Retinal pigment epithelial cell (primary cell): ENCODE measurements around the gene SLC51A.

Source experiments
- DNase-seq: peaks from one replicate; pipeline ENCODE4 v3.0.0-alpha.2; 2010; ENCODE audit warnings: low read depth
- H3K4me3 ChIP-seq: 2 replicates; pipeline ENCODE4 v1.5.1; 2011; ENCODE audit warnings: mild to moderate bottlenecking, low read length, control low read depth, moderate library complexity
- TF ChIP-seq, protein P1 (sequence below): conservative IDR thresholded peaks from 2 replicates; pipeline ENCODE4 v1.5.1; 2011; ENCODE audit warnings: low read depth, low read length, control low read depth, inconsistent platforms

SLC51A gene

GRCh38 chr3:196219194-196219969, 3.0 kb downstream of the SLC51A start:
- TF ChIP-seq, protein P1, sequence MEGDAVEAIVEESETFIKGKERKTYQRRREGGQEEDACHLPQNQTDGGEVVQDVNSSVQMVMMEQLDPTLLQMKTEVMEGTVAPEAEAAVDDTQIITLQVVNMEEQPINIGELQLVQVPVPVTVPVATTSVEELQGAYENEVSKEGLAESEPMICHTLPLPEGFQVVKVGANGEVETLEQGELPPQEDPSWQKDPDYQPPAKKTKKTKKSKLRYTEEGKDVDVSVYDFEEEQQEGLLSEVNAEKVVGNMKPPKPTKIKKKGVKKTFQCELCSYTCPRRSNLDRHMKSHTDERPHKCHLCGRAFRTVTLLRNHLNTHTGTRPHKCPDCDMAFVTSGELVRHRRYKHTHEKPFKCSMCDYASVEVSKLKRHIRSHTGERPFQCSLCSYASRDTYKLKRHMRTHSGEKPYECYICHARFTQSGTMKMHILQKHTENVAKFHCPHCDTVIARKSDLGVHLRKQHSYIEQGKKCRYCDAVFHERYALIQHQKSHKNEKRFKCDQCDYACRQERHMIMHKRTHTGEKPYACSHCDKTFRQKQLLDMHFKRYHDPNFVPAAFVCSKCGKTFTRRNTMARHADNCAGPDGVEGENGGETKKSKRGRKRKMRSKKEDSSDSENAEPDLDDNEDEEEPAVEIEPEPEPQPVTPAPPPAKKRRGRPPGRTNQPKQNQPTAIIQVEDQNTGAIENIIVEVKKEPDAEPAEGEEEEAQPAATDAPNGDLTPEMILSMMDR, result no peak

DNA sequence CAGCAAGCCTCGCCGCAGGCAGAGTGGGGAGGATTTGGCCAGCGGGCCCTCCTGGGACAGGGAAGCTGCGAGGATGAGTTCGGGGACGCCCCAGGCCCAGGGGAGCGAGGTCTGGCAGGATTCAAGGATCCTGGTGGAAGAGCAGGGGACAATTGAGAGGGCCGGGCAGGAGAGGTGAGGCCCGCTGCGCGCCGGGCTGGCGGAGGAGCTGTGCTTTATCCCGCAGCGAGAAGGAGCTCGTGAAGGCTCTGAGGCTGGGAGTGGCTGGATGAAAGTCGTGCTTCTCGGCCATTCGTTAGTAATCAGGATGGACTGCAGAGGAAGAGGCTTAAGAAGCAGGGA, 3.6 kb downstream of the SLC51A start:
- no peak overlapping the region for H3K4me3 ChIP-seq
- no peak for DNase-seq
- TF ChIP-seq, protein P1, result no peak

More at GRCh38 chr3:196219194-196219969, 3.0 kb downstream of the SLC51A start:
- no peak overlapping the region for H3K4me3 ChIP-seq
- DNase-seq, result no peak

- H3K4me3 ChIP-seq, result no peak overlapping the region
- no peak for DNase-seq
- TF ChIP-seq, protein P1, result no peak
These were observed 4.3 kb downstream of the SLC51A start for GRCh38 chr3:196220587-196220986.

GRCh38 chr3:196220991-196221390, 4.7 kb downstream of the SLC51A start:
- TF ChIP-seq, protein P1, result no peak
- H3K4me3 ChIP-seq, result no peak overlapping the region
- DNase-seq, result no peak

GRCh38 chr3:196222876-196223595, 6.7 kb downstream of the SLC51A start:
- DNase-seq, result no peak
- TF ChIP-seq, protein P1, result no peak
- H3K4me3 ChIP-seq, result no peak overlapping the region

- H3K4me3 ChIP-seq, result no peak overlapping the region
These were observed 8.8 kb downstream of the SLC51A start for GRCh38 chr3:196225086-196225485.

More at GRCh38 chr3:196225086-196225485, 8.8 kb downstream of the SLC51A start:
- peak; percentile 38 for DNase-seq
- TF ChIP-seq, protein P1, result no peak
